K562 (cell line): ENCODE measurements around the gene TMEM81. TPM values are rescaled to one million over a fixed set of nuclear protein-coding genes. Genes with fewer than 3 reads are reported as not detected.

ENCODE experiments used
- ATAC-seq: fragments of 200-7000 bp; cut with Tn5 transposase; 3 replicates; pipeline ENCODE4 v1.9.1; 2020; ENCODE audit warnings: moderate library complexity
- BruUV-seq: library from RNA; stranded (reverse); fragments of 400-500 nt; replicated peaks from 2 replicates; lab custom pipeline; 2021; lab: Mats Ljungman, UMichigan
- CTCF ChIA-PET: fragments of 300-600 bp; formaldehyde crosslinking; extraction: SDS; loops from one replicate; lab custom pipeline; 2021; ENCODE audit warnings: low intra/inter-chr PET ratio; lab: Yijun Ruan, JAX
- POLR2A ChIA-PET: fragments of 300-600, 350-650 bp; sonication (Branson Sonifier 250); formaldehyde crosslinking; extraction: SDS; loops from one replicate; lab custom pipeline; 2021; ENCODE audit warnings: antibody characterized with exemption, inconsistent platforms; lab: Yijun Ruan, JAX
- DNase-seq, 4 experiments: peaks; one replicate each; pipeline versions ENCODE4 v3.0.0 to v3.0.0-alpha.2; 2011 to 2018; ENCODE audit warnings: low spot score in 3 of 4, mixed read lengths in 3 of 4; ENCODE audit errors: extremely low read depth in 1 of 4
- FAIRE-seq: peaks from 2 replicates; lab custom pipeline; 2011; peaks lifted over from hg19 to GRCh38; lab: Jason Lieb, UNC
- H2AFZ ChIP-seq: 2 replicates; pipeline ENCODE4 v1.6.0; 2011; ENCODE audit warnings: low read depth, low read length, control low read depth, inconsistent platforms
- H3K27ac ChIP-seq: fragments of 200-600 bp; 3 replicates; pipeline ENCODE4 v1.8.0; 2011; ENCODE audit warnings: low read depth, mild to moderate bottlenecking, control low read depth, inconsistent platforms, low read length, moderate library complexity, mixed read lengths; ENCODE audit errors: extremely low read depth
- H3K27me3 ChIP-seq, 2 experiments: fragments of 300-600 bp in 1 of 2; 2 replicates in 1 of 2; 3 replicates in 1 of 2; pipeline versions ENCODE4 v1.6.0 to v1.8.0; 2011; ENCODE audit warnings: inconsistent platforms in 2 of 2, low read length in 2 of 2, mild to moderate bottlenecking in 1 of 2, mixed read lengths in 1 of 2, moderate library complexity in 1 of 2; ENCODE audit not compliant: control insufficient read depth in 2 of 2, insufficient read depth in 2 of 2
- H3K36me3 ChIP-seq: fragments of 300-600 bp; 3 replicates; pipeline ENCODE4 v1.8.0; 2011; ENCODE audit warnings: mild to moderate bottlenecking, low read length, inconsistent platforms; ENCODE audit not compliant: control insufficient read depth, insufficient read depth
- H3K4me1 ChIP-seq, 2 experiments: fragments of 200-600 bp in 1 of 2; replicated peaks in 1 of 2; 2 replicates in 1 of 2; 3 replicates in 1 of 2; pipeline versions ENCODE4 v1.5.1 to v1.8.0; 2011; ENCODE audit warnings: inconsistent platforms in 2 of 2, low read length in 2 of 2, mild to moderate bottlenecking in 1 of 2, mixed read lengths in 1 of 2, moderate library complexity in 1 of 2; ENCODE audit not compliant: control insufficient read depth in 2 of 2, insufficient read depth in 2 of 2
- H3K4me2 ChIP-seq: 2 replicates; pipeline ENCODE4 v1.6.1; 2011; ENCODE audit warnings: low read length, control low read depth, inconsistent platforms, mixed read lengths; ENCODE audit not compliant: insufficient read depth
- H3K4me3 ChIP-seq: fragments of 200-600 bp; sonication (generic), shearing (Covaris generic); 2 replicates; pipeline ENCODE4 v1.5.1; 2016; ENCODE audit warnings: control low read depth, inconsistent platforms
- H3K79me2 ChIP-seq: fragments of 200-600 bp; 3 replicates; pipeline ENCODE4 v1.8.0; 2011; ENCODE audit warnings: low read length, inconsistent platforms; ENCODE audit not compliant: control insufficient read depth, insufficient read depth
- H3K9ac ChIP-seq, 2 experiments: 2 replicates each; pipeline versions ENCODE4 v1.6.0 to v1.6.1; 2011; ENCODE audit warnings: low read depth in 2 of 2, low read length in 2 of 2, control low read depth in 1 of 2, inconsistent platforms in 1 of 2, mild to moderate bottlenecking in 1 of 2, mixed read lengths in 1 of 2; ENCODE audit not compliant: insufficient read depth in 1 of 2
- H3K9me1 ChIP-seq: one replicate; pipeline ENCODE4 v1.6.0; 2011; ENCODE audit warnings: inconsistent platforms, mild to moderate bottlenecking, low read length, moderate library complexity; ENCODE audit not compliant: control insufficient read depth, insufficient read depth
- H3K9me3 ChIP-seq: replicated peaks from 2 replicates; pipeline ENCODE4 v1.5.1; 2011; ENCODE audit warnings: low read depth, low read length, inconsistent platforms; ENCODE audit not compliant: control insufficient read depth, insufficient read depth
- H4K20me1 ChIP-seq: replicated peaks from 2 replicates; pipeline ENCODE4 v1.6.1; 2011; ENCODE audit warnings: low read length, inconsistent platforms, mixed read lengths; ENCODE audit not compliant: control insufficient read depth, insufficient read depth
- BRF1 ChIP-seq: IDR thresholded peaks from 3 replicates; pipeline ENCODE4 v1.6.1; 2011; ENCODE audit warnings: borderline replicate concordance, mild to moderate bottlenecking; ENCODE audit not compliant: insufficient read length; ENCODE audit errors: extremely low read depth
- CBX1 ChIP-seq: sonication (generic); IDR thresholded peaks from 2 replicates; pipeline ENCODE4 v1.6.1; 2016; ENCODE audit warnings: antibody characterized with exemption, low read depth, mild to moderate bottlenecking
- DEAF1 ChIP-seq: fragments of 450-650 bp; formaldehyde crosslinking; IDR thresholded peaks from 2 replicates; pipeline ENCODE4 v1.4.0; 2020; ENCODE audit warnings: mild to moderate bottlenecking, moderate library complexity
- E2F6 ChIP-seq, 2 experiments: IDR thresholded peaks; 2 replicates each; pipeline ENCODE4 v1.6.1; 2011; ENCODE audit warnings: borderline replicate concordance in 1 of 2, control low read depth in 1 of 2, low read depth in 1 of 2, low read length in 1 of 2, mild to moderate bottlenecking in 1 of 2, mixed read lengths in 1 of 2, moderate library complexity in 1 of 2; ENCODE audit not compliant: insufficient read depth in 1 of 2, insufficient read length in 1 of 2, poor library complexity in 1 of 2, severe bottlenecking in 1 of 2; ENCODE audit errors: extremely low read depth in 1 of 2
- HMG20B ChIP-seq: fragments of 250-450 bp; sonication (Bioruptor Pico); IDR thresholded peaks from 2 replicates; pipeline ENCODE4 v1.5.0; 2021; ENCODE audit warnings: mild to moderate bottlenecking
- MEF2A ChIP-seq: IDR thresholded peaks from 2 replicates; pipeline ENCODE4 v1.6.1; 2011; ENCODE audit warnings: low read depth, mild to moderate bottlenecking, low read length, moderate library complexity; ENCODE audit not compliant: control insufficient read depth
- POLR2A ChIP-seq: fragments of 450-650 bp; conservative IDR thresholded peaks from 2 replicates; pipeline ENCODE4 v1.6.1; 2016
- PTBP1 ChIP-seq: fragments of 200-400 bp; formaldehyde crosslinking; IDR thresholded peaks from 2 replicates; pipeline ENCODE4 v1.6.1; 2017; ENCODE audit warnings: low read depth, low read length
- RBM39 ChIP-seq: fragments of 200-400 bp; formaldehyde crosslinking; optimal IDR thresholded peaks from 2 replicates; pipeline ENCODE3; 2018; ENCODE audit warnings: low read depth, low read length
- SRSF1 ChIP-seq: fragments of 200-400 bp; formaldehyde crosslinking; IDR thresholded peaks from 2 replicates; pipeline ENCODE4 v1.6.1; 2017; ENCODE audit warnings: mild to moderate bottlenecking, low read depth, low read length, moderate library complexity
- TCF7 ChIP-seq: sonication (generic); IDR thresholded peaks from 2 replicates; pipeline ENCODE4 v1.6.1; 2016; ENCODE audit warnings: antibody characterized with exemption, borderline replicate concordance
- THAP7 ChIP-seq: fragments of 250-450 bp; sonication (Bioruptor Pico); IDR thresholded peaks from 2 replicates; pipeline ENCODE4 v1.5.0; 2021
- ZBTB17 ChIP-seq: fragments of 450-650 bp; formaldehyde crosslinking; IDR thresholded peaks from 2 replicates; pipeline ENCODE4 v1.4.0; 2020; ENCODE audit warnings: mild to moderate bottlenecking
- ZFP91 ChIP-seq: sonication (generic); formaldehyde crosslinking; IDR thresholded peaks from 2 replicates; pipeline ENCODE4 v1.8.0; 2022; ENCODE audit warnings: mild to moderate bottlenecking, missing genetic modification reagents
- WGBS: fragments of 100-300 bp; shearing (Covaris generic); methylation state at CpG from one replicate; pipeline ENCODE4 v1.1.6; 2016; ENCODE audit warnings: low coverage, mixed read lengths; ENCODE audit not compliant: insufficient coverage; ENCODE audit errors: missing lambda C conversion rate; 5-methylcytosine and 5-hydroxymethylcytosine counted together
- in situ Hi-C: fragments of 300-500 bp; cut with MboI; formaldehyde crosslinking; loops from 4 replicates; pipeline ENCODE4 v1.15.0; 2018; ENCODE audit warnings: inconsistent platforms, mixed read lengths
- intact Hi-C: fragments of 100-400 bp; cut with micrococcal nuclease; formaldehyde crosslinking; loops from 2 replicates; pipeline ENCODE4 v1.14.2; 2022
- polyA plus RNA-seq, 8 experiments: library from polyadenylated mRNA; depleted of rRNA in 4 of 8; stranded (reverse) in 5 of 8; unstranded in 3 of 8; fragments of >200 nt; fragmentation: Nextera tagmentation in 2 of 8; fragmentation: Illumina TruSeq in 1 of 8; extraction: Ambion mirVana in 2 of 8; extraction: Trizol in 1 of 8; gene quantifications; 2 replicates each; pipeline versions ENCODE4 v1.2.1 to v1.2.3, GENCODE V29; 2011 to 2014; ENCODE audit warnings: inconsistent platforms in 1 of 8, missing spikeins in 1 of 8
- total RNA-seq, 7 experiments: library from RNA; depleted of rRNA in 6 of 7; stranded (reverse); fragments of >200 nt in 6 of 7; fragmentation: Illumina TruSeq in 2 of 7; extraction: Trizol in 2 of 7; gene quantifications; 2 replicates each; pipeline versions ENCODE4 v1.2.1 to v1.2.3, GENCODE V29; 2011 to 2021; ENCODE audit warnings: low replicate concordance in 1 of 7

TMEM81 gene
- total and polyA plus RNA-seq, 9 of the 15 experiments (the other 6 are each of a cell fraction or from before 2014, with no cell fraction given) = 3.2 to 6.1 (median 4.4) TPM

GRCh38 chr1:205122489-205122882 is 38.2 kb upstream of the TMEM81 start (continued):
- TF ChIP-seq BRF1 (no peak), SRSF1 (no peak)

- H4K20me1 ChIP-seq = peaks cover 8% of the 10 kb centered on the region; the same call in 1 of the 2 replicates
- H3K9me1 ChIP-seq = no peaks in the 10 kb centered on the region
- H3K9ac ChIP-seq = peak within 1 kb of the TSS; percentile 94 to 96
- intact Hi-C loops = loop anchor here (1.0 to 5.0 kb wide), 5 partner anchors 35 to 134 kb away; partner anchors contain the start of gene DSTYK
- POLR2A ChIA-PET = interaction anchor here (0.6 to 5.9 kb wide), 33 partner anchors 9 to 1838 kb away, joined by 3 to 55 read pairs (median 4); no protein-coding TSS in a partner anchor
- CTCF ChIA-PET = interaction anchor here (1.7 kb wide), 1 partner anchor 134 kb away, joined by 7 read pairs; no protein-coding TSS in a partner anchor
- peaks cover 27% of the 10 kb centered on the region; the same call in 2 of the 3 replicates for H3K36me3 ChIP-seq
- no peaks in the 10 kb centered on the region for H3K9me3 ChIP-seq
- peak; percentile 93 to 99 (median 94) for DNase-seq
- FAIRE-seq = peak; percentile 97
- WGBS = 1% methylated on average over 46 of the region's 46 CpGs
- peak within 1 kb of the TSS; percentile 98 for H3K27ac ChIP-seq
- peak within 1 kb of the TSS; percentile 73 for H3K4me3 ChIP-seq
- in situ Hi-C loops = no loop called here
- H2AFZ ChIP-seq = peak within 1 kb of the TSS; percentile 96
- peak; percentile 98 for ATAC-seq
- H3K4me1 ChIP-seq = peaks cover 18 to 19% of the 10 kb centered on the region in 2 experiments; a peak in 4 of 5 replicates
- BruUV-seq = no TSS peak
- H3K4me2 ChIP-seq = peak within 1 kb of the TSS; percentile 95
- no peaks in the 10 kb centered on the region for H3K27me3 ChIP-seq
- peaks cover 46% of the 10 kb centered on the region for H3K79me2 ChIP-seq
- peak; percentile 81 for TF ChIP-seq DEAF1 (CRISPR knock-in tag)
- TF ChIP-seq RBM39 = peak; percentile 98
- peak; percentile 99 for TF ChIP-seq POLR2A
- peak in 1 of 2 experiments; percentile 49 for TF ChIP-seq E2F6 (IDR thresholded peaks at IDR 0.05; ENCODE audit: borderline replicate concordance in 1 of 2, extremely low read depth in 1 of 2, insufficient read depth in 1 of 2, insufficient read length in 1 of 2, low read depth in 1 of 2, low read length in 1 of 2, poor library complexity in 1 of 2, severe bottlenecking in 1 of 2)
- no peak for TF ChIP-seq HMG20B (CRISPR knock-in tag)
- TF ChIP-seq PTBP1 = no peak
- TF ChIP-seq MEF2A = peak; percentile 73; the same call in 1 of the 2 replicates
- TF ChIP-seq ZBTB17 (CRISPR knock-in tag) = peak; percentile 29; the same call in 1 of the 2 replicates
- TF ChIP-seq ZFP91 (CRISPR knock-in tag) = peak; percentile 83
- peak; percentile 91 for TF ChIP-seq THAP7
- TF ChIP-seq TCF7 = peak; percentile 83; the same call in 1 of the 2 replicates
- TF ChIP-seq CBX1 = peak; percentile 90
These were observed 37.6 kb upstream of the TMEM81 start, which contains the start of gene RBBP5 for GRCh38 chr1:205121660-205122488. TSS of gene RBBP5 (minus strand) at chr1:205121978. CDS start at chr1:205121873, 105 bp downstream.
